GOT3 (cell line): ENCODE measurements around the gene MCRIP2.
A peak's percentile ranks its signal among the peaks of the same experiment; 100 is the strongest.

Experiments
- DNase-seq: peaks from one replicate; lab custom pipeline; 2025; ENCODE audit warnings: mixed read lengths; lab: John Stamatoyannopoulos, UW

Gene MCRIP2

GRCh38 chr16:648071-648780 is 6.6 kb downstream of the MCRIP2 start:
- DNase-seq, result no peak

GRCh38 chr16:648781-649589 is 7.4 kb downstream of the MCRIP2 start, which contains the start of gene WDR90:
Gene WDR90, plus strand, starts transcription at chr16:649365. Its CDS starts 52 bp downstream, at chr16:649417.
- peak; percentile 77 for DNase-seq

- no peak for DNase-seq
Measured at GRCh38 chr16:649631-650030, 8.0 kb downstream of the MCRIP2 start.

GRCh38 chr16:651844-652243 is 10.2 kb downstream of the MCRIP2 start:
- DNase-seq, result no peak

- no peak for DNase-seq
Measured at GRCh38 chr16:652454-653305, 11.1 kb downstream of the MCRIP2 start.

GRCh38 chr16:654034-654433 is 12.4 kb downstream of the MCRIP2 start:
- no peak for DNase-seq

- DNase-seq, result no peak
Measured at GRCh38 chr16:657487-657886, 15.9 kb downstream of the MCRIP2 start.

- no peak for DNase-seq
Measured at GRCh38 chr16:658679-659571, 17.3 kb downstream of the MCRIP2 start.

GRCh38 chr16:659618-660017 is 18.0 kb downstream of the MCRIP2 start:
- DNase-seq, result no peak

- DNase-seq, result no peak
Measured at GRCh38 chr16:660132-660458, 18.5 kb downstream of the MCRIP2 start.

- DNase-seq, result no peak
Measured at GRCh38 chr16:660459-661183, 19.0 kb downstream of the MCRIP2 start.

- DNase-seq, result no peak
Measured at GRCh38 chr16:661184-661821, 19.7 kb downstream of the MCRIP2 start.

- no peak for DNase-seq
Measured at GRCh38 chr16:662095-662494, 20.5 kb downstream of the MCRIP2 start.

GRCh38 chr16:662597-662996 is 21.0 kb downstream of the MCRIP2 start:
- no peak for DNase-seq

- DNase-seq, result no peak
Measured at GRCh38 chr16:666572-666971, 24.9 kb downstream of the MCRIP2 start.

- DNase-seq, result no peak
Measured at GRCh38 chr16:667113-667779, 25.6 kb downstream of the MCRIP2 start.

GRCh38 chr16:667780-668518 is 26.3 kb downstream of the MCRIP2 start, which contains the start of gene RHOT2:
Gene RHOT2, plus strand, starts transcription at chr16:668132. Its CDS starts 68 bp downstream, at chr16:668200.
- peak; percentile 70 for DNase-seq

- no peak for DNase-seq
Measured at GRCh38 chr16:668519-669171, 27.0 kb downstream of the MCRIP2 start.
